ENCODE results near the gene C7. TPM values are rescaled to one million over a fixed set of nuclear protein-coding genes. Genes with fewer than 3 reads are reported as not detected.

C7 gene
- polyA plus RNA-seq, 1 experiment, result 0.28 TPM

- TF ChIP-seq, protein P1, sequence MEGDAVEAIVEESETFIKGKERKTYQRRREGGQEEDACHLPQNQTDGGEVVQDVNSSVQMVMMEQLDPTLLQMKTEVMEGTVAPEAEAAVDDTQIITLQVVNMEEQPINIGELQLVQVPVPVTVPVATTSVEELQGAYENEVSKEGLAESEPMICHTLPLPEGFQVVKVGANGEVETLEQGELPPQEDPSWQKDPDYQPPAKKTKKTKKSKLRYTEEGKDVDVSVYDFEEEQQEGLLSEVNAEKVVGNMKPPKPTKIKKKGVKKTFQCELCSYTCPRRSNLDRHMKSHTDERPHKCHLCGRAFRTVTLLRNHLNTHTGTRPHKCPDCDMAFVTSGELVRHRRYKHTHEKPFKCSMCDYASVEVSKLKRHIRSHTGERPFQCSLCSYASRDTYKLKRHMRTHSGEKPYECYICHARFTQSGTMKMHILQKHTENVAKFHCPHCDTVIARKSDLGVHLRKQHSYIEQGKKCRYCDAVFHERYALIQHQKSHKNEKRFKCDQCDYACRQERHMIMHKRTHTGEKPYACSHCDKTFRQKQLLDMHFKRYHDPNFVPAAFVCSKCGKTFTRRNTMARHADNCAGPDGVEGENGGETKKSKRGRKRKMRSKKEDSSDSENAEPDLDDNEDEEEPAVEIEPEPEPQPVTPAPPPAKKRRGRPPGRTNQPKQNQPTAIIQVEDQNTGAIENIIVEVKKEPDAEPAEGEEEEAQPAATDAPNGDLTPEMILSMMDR (IDR thresholded peaks at IDR 0.05; ENCODE audit: insufficient read depth, low read depth, low read length), result no peak
- no peaks in the 10 kb centered on the region for H3K27me3 ChIP-seq (ENCODE audit: control insufficient read depth, insufficient read depth, low read length)
- no peaks in the 10 kb centered on the region for H3K36me3 ChIP-seq (ENCODE audit: control insufficient read depth, insufficient read depth, low read length)
- no peak for DNase-seq (ENCODE audit: low read depth)
- ChIA-PET CTCF (no interaction called here), POLR2A (no interaction called here)
- no peak overlapping the region for H3K4me3 ChIP-seq (ENCODE audit: low read depth, low read length)
Measured at GRCh38 chr5:40914835-40915234, 5.5 kb downstream of the C7 start.

DNA sequence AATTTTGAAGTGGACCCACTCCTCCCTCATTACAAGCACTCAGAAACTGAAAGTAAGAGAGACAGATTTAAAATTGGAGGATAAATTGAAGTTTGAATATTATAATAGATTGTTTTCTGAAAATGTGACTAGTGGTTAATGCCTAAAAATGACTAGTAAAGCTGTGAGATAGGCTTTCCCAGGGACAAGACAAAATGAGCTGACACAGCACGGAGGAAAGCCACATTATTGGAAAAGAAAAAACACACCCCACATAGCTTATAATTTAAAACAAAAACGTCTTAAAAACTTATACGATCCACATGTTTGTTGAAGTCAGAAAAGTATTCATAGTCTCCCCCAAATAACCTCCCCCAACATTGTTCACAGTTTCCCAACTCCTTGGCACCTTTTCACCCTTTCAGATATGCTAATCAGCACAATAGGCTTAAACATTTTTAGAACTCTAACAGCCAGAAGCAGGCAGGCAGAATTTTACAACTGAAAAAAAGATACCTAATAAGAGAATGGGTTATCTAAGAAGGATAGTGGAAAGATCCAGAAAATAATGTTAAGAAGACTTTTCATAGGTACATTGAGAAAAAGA lies 6.1 kb downstream of the C7 start:
- POLR2A ChIA-PET, result no interaction called here
- TF ChIP-seq, protein P1 (IDR thresholded peaks at IDR 0.05; ENCODE audit: insufficient read depth, low read depth, low read length), result no peak
- no peak for DNase-seq (ENCODE audit: low read depth)
- H3K4me3 ChIP-seq (ENCODE audit: low read depth, low read length), result no peak overlapping the region
- no peaks in the 10 kb centered on the region for H3K27me3 ChIP-seq (ENCODE audit: control insufficient read depth, insufficient read depth, low read length)
- CTCF ChIA-PET, result interaction anchor here (1.5 kb wide), 1 partner anchor 60 kb away, joined by 3 read pairs; no protein-coding TSS in a partner anchor
- H3K36me3 ChIP-seq (ENCODE audit: control insufficient read depth, insufficient read depth, low read length), result no peaks in the 10 kb centered on the region

DNA sequence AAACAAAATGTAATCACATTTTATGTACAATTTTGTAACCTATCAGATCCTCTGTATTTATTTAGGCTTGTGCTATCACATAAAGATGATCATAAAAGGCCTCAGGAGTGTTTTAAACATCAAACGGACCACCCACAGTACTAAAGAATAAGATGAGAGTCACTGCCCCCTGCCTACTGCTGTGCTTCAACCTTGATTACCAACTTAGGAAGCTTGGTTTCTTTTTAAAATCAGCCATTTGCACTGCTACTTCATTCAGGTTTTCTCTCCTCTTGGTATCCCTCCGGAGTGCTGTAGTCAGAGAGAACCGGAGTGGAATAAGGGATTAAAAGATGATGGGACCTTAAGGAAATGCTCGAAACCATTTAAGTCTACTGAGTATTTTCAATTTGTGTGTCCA lies 6.9 kb downstream of the C7 start:
- no peaks in the 10 kb centered on the region for H3K27me3 ChIP-seq (ENCODE audit: control insufficient read depth, insufficient read depth, low read length)
- CTCF ChIA-PET, result interaction anchor here (1.5 kb wide), 1 partner anchor 60 kb away, joined by 3 read pairs; no protein-coding TSS in a partner anchor
- DNase-seq (ENCODE audit: low read depth), result no peak
- TF ChIP-seq, protein P1 (IDR thresholded peaks at IDR 0.05; ENCODE audit: insufficient read depth, low read depth, low read length), result no peak
- H3K4me3 ChIP-seq (ENCODE audit: low read depth, low read length), result no peak overlapping the region
- H3K36me3 ChIP-seq (ENCODE audit: control insufficient read depth, insufficient read depth, low read length), result no peaks in the 10 kb centered on the region
- POLR2A ChIA-PET, result no interaction called here

GRCh38 chr5:40928886-40929448 lies 19.7 kb downstream of the C7 start:
- ChIA-PET CTCF (no interaction called here), POLR2A (interaction anchor here (0.6 kb wide), 1 partner anchor 66 kb away, joined by 4 read pairs; no protein-coding TSS in a partner anchor)
- DNase-seq (ENCODE audit: low read depth), result no peak

GRCh38 chr5:40932766-40933165 lies 23.5 kb downstream of the C7 start:
- ChIA-PET CTCF (no interaction called here), POLR2A (no interaction called here)
- no peak for DNase-seq (ENCODE audit: low read depth)
- Histone ChIP-seq H3K36me3 (ENCODE audit: control insufficient read depth, insufficient read depth, low read length) (no peaks in the 10 kb centered on the region), H3K4me3 (ENCODE audit: low read depth, low read length) (no peak overlapping the region), H3K27me3 (ENCODE audit: control insufficient read depth, insufficient read depth, low read length) (no peaks in the 10 kb centered on the region)
- TF ChIP-seq, protein P1 (IDR thresholded peaks at IDR 0.05; ENCODE audit: insufficient read depth, low read depth, low read length), result no peak

More at GRCh38 chr5:40928886-40929448, 19.7 kb downstream of the C7 start:
- no peaks in the 10 kb centered on the region for H3K27me3 ChIP-seq (ENCODE audit: control insufficient read depth, insufficient read depth, low read length)
- no peak overlapping the region for H3K4me3 ChIP-seq (ENCODE audit: low read depth, low read length)
- TF ChIP-seq, protein P1 (IDR thresholded peaks at IDR 0.05; ENCODE audit: insufficient read depth, low read depth, low read length), result no peak
- no peaks in the 10 kb centered on the region for H3K36me3 ChIP-seq (ENCODE audit: control insufficient read depth, insufficient read depth, low read length)
